GM19099 (cell line): Measurements from ENCODE around the gene LRRC18.

Experiments used
- POLR2A ChIP-seq: IDR thresholded peaks from 3 replicates; pipeline ENCODE4 v1.6.1; 2011; ENCODE audit warnings: low read depth; ENCODE audit not compliant: insufficient read length; ENCODE audit errors: extremely low read depth

Gene LRRC18

DNA sequence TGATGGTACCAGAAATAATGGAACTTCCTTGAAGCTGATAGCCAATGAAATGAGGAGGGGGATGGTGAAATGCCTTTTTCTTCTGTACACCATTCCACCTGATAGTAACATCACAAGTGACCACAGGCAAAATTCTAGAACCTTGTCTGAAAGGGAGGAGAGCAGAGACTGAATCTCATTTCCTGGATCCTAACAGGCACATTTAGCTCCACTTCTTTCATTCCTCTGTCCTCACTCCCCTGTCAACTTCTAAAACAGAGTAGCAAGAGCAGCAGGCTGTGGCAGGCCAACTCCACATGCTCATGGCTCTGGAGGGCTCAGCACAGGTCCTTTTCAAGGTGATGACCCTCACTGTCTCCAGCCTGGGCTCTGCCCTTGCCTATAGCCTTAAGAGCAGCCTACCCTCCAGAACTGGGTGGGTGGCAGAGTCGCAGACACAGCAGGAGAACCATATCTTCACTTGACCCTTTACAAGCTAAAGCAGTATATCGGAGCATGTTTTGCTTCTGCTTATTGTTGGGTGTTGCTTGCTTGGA is at the start of gene LRRC18:
Gene LRRC18, minus strand, starts transcription at position 51 of the 536 bp plus-strand sequence. CDS start 25,685 bp downstream, outside the sequence.
- TF ChIP-seq POLR2A = no peak

DNA sequence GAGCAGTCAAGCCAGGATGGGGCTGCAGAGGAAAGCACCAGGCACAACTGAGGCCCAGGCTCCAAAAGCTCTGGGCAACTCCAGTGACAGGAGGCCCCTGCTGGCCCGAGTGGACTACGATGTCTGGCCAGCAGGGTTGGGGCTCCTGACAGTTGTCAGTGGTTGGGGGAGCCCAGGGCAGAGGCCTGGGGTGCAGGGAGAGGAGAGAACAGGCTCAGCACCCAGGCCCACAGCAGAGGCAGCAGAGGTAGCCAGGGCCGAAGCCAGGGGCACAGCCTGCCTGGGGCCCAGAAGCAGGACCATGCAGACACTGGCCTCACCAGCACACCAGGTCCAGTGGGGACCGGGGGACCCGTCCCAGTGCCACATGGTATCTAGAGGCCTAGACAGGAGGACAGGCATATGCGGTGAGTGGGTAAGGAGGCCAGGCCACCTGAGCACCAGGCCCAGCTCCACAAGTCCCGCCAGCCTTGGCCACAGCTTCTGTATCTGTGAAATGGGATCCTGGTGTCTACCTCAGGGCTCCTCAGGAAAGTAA is 46.0 kb upstream of the LRRC18 start:
- no peak for TF ChIP-seq POLR2A

DNA sequence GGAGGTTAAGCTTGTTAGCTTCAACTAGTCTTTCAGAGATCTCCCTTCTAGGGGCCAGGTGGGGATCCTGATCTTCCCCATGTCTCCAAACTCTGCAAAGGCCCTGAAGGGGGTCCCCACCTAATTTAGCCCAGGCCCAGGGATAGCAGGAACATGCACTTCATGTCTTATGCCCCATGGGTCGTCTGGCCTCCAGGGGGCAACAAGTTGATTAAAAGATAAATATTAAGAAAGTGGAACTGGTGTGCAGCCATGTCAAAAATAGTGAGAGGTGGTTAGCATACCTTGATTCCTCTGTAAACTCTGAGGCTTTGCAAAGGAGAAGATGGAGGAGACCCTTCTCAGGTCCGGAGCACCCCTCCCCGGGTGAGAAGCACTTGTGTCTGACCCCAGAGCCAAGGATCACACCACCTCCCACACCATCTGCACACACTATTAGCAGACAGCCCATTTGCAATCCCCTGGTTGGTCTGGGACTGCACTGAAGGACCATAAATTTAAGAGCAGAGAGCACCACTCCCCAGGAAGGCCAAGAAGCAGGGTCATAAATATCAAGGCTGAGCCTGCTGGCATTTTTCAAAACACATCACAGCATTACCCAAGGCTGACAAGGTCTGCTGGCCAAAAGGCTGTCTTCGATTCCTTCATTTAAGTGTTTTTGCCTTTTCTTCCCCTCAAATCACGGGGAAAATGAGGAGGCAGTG is 44.2 kb upstream of the LRRC18 start:
- TF ChIP-seq POLR2A = no peak

DNA sequence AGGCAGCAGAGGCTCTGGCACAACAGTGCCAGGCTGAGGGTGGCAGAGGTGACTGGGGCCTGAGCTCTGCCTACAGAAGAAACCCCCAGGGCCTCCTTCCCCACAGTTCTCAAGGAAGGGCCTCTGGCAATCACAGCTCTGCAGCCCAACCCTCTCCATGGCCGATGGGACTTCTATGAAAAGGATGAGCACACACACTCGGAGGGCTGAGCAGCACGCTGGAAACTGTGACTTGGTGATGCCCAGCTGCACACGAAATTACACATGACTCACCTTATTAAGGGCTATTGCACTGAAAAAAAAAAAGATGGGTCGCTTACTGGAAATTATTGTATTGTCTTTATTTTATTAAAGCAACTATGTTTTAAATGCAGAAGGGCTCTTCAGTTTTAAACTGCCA is 42.9 kb upstream of the LRRC18 start:
- TF ChIP-seq POLR2A = no peak

DNA sequence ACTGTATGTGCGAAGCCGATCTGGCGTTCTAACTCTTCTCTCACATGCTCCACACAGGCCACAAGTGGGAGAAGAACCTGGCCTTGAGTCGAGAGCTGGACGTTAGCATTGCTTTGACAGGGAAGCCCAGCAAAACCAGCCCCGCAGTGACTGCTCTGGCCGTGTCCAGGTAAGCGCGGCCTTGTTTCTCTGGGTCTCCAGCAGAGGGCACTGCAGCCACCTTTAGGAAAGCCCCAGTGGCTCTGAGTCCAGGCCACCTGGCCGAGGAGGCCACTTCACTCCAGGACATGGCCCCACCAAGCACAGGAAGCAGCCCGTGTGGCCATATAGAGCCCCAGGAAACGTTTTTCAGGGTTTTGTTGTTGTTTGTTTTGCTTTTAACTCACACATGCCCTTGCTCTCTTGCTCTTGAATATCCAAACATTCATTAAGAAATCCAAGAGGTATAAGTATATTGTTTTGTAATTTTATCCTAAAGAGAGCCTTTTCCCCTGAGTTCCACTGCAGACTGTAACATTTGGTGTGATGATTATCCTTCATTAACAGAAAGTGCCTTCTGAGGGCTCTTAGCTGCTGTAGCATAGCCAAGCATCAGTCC is 41.8 kb upstream of the LRRC18 start:
- TF ChIP-seq POLR2A = no peak

DNA sequence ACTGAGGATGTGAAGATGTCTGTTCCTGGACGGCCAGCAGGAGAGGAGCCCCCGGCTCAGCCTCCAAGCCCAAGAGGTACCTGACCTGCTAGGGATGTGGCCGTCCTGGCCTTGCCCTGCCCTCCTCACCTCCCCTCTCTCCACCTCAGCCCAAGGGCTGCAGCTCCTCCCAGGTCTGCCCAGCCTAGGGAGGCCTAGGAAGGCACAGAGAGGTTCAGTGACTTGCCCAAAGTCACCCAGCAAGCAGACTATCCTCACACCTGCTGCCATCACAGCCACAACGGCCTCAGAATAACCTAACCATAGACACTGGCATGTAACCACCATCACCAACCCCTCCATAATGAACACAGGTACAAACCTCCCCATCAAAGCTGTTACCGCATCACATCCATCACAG is 38.7 kb upstream of the LRRC18 start:
- TF ChIP-seq POLR2A = no peak

DNA sequence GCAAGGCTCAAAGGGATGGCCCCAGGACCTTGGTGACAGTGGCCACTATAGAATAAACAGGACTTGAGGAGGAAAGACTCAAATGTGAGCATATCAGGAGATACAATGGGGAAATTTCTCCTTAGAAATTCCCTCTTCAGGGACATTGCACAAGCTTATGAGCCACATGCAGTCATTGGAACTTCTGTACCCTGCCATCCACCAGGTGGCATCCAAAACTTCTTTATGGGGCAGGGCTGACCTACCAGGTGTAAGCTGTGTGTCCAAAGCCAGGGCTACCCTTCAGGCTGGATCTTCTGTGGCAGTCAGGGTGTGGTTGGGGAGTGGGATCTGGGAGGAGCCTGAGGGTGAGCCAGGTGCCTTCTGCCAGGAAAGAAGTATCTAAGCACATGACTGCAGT is 36.6 kb upstream of the LRRC18 start:
- TF ChIP-seq POLR2A = no peak

DNA sequence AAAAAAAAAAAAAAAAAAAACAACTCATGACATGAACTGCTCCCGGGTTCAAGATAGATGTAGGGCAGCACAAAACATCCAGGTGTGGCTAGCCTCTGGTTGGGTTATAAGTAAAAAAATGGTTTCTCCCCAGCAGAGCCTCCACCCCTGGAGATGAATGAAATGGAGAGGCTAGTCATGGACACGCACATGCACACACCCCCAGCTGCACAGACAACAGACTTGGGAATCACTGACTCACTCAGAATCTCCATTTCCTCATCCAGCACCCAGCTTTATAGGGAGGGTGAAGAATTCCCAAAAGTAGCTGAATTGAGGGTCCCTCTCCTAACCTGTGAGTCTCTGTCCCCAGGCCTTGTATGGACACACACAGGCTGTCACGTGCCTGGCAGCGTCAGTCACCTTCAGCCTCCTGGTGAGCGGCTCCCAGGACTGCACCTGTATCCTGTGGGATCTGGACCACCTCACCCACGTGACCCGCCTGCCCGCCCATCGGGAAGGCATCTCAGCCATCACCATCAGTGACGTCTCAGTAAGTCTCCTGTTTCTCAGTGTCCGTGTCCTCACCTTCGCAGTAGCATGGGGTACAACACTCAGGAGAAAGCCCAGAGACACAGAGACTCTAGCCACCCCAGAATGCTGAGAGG is 35.0 kb upstream of the LRRC18 start:
- TF ChIP-seq POLR2A = no peak

DNA sequence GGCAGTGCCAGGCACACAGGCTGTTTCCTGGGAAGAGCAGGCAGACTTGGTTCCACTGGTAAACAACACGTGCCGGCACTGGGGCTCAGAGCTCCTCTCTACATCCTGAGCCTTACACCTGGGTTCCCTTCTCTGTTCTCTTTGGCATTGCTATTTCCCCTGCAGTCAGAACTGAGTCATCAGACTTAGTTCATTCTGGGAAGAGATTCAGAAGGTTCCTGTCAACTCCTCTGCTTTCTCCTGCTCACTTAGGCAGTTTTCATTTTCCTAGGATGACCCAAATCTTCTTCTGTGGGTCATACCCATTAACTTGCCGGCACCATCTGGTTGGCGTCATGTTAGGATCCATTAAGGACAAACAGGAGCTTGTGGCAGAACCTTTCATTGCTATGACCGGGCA is 33.4 kb upstream of the LRRC18 start:
- no peak for TF ChIP-seq POLR2A

DNA sequence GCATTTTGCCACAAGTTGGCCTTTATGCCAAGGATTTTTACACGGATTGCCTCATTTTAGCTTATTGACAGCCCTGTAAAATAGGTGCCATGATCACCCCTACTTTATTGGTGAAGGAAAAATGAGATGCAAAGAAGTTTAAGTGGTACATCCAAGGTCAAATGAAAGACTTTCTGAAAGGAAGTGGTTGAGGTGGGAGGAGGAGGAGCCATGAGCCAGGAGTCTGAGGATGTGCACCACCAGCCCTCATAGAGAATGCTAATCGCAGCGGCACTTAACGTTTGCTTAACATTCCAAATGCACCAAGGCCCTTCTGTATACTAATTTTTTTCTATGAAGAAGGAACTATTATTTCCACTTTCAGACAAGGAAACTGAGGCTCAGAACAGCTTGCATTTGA is 31.0 kb upstream of the LRRC18 start:
- no peak for TF ChIP-seq POLR2A

DNA sequence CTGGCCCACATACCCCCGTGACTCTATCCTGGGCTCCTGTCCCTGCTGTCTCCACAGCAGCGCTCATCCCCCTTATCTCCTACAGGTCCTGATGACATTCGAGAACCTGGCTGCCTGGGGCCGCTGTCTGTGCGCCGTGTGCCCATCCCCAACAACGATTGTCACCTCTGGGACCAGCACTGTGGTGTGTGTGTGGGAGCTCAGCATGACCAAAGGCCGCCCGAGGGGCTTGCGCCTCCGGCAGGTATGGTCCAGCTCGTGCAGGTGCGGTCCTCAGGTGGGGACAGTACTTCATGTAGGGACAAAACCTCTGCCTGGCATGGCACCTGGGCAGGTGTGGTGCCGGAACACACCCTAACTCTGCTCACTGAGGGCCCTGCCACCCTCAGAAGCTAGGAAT is 30.4 kb upstream of the LRRC18 start:
- no peak for TF ChIP-seq POLR2A

DNA sequence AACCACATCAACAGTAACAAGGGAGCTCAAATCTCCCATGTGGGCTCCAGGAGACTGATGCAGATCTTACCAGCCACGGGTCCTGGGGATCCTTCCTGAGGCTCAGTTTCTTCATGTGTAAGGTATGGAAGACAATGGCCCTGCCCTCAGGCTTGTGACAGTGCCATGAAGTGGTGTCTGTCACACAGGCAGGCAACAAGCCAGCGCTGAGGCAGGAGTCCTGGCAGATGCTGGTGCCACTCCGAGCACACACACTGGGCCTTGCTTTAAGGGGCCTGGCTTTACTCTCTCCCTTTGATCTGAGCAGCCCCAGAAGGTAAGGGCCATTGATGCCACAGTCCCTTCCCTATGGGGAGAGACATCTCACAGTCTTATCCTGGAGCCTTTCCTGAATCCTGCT is 28.4 kb upstream of the LRRC18 start:
- TF ChIP-seq POLR2A = no peak

DNA sequence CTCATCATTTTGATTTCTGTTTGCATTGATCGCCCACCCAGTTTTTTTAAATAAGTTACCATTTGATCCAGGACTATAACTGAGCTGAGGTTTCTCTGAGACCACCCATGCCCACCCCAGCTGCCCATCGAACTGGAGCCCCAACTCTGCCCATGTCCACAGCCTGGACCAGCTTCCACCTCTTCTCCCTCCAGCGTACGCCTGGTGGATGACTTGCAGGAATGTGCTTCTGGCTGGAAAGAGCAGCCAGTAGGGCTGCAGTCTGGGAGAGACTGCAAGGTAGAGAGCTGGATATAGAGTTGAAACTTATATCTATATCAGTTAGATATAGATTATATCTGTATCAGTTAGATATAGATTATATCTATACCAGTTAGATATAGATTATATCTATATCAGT is 25.8 kb upstream of the LRRC18 start:
- no peak for TF ChIP-seq POLR2A

DNA sequence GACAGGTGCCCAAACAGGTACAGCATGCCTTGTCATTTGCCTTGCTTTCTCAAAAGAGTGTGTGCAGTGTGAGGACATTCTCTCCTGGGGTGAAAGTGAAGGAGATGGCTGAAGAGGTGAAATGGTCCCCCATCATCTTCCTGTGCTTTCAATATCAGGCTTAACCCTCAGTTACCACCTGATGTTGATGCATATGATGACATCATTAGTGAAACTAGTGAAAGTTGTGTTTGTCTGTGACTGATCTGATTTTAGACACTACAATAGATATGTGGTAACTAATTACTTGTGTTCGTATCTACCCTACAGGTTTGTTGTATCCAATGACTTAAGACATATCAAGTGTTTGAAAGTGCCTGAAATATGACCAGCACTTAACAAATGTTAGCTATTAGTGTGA is 24.4 kb upstream of the LRRC18 start:
- TF ChIP-seq POLR2A = no peak

DNA sequence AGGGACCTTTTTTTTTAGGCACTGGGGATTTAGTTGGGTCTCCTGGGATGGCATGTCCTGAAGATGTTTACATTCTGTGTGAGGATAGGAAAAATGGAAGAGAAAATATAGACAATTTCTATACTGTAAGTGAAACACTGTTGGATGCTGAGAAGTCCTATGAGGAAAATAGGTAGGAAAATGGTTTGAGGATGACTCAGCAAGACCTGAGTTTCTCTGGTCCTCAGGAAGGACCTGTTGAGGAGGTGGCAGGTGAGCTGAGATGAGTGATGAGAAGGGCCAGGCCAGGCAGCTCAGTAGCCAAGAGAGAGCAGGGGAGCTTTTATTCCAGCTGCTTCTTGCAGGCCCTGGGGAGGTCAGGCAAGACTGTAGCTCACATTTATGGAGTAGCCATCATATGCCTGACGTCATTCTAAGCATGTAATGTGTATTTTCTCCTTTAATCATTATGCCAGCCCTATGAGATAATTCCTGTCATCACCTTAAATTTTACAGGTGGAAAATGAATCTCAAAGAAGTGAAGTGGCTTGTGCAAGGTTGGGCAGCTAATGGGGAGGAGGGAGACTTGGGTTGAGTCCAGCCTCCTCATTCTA is 19.1 kb upstream of the LRRC18 start:
- TF ChIP-seq POLR2A = no peak
